Activated naive CD8-positive, alpha-beta T cell treated with anti-CD3 and anti-CD28 coated beads, Interleukin-2, amount 10 ng/mL, durations not matched to agents 7 days and 5 days (primary cell): ENCODE results near the gene SMC1B. TPM values are rescaled to one million over a fixed set of nuclear protein-coding genes. Genes with fewer than 3 reads are reported as not detected.

Source experiments
- ATAC-seq: fragments of 150-1000 bp; cut with Tn5 transposase; one replicate; pipeline ENCODE4 v1.10.0; 2021; ENCODE audit warnings: low read depth, moderate library complexity
- POLR2A ChIA-PET: fragments of 350-600 bp; sonication (Branson Sonifier 250); formaldehyde crosslinking; loops from one replicate; lab custom pipeline; 2021; ENCODE audit warnings: antibody characterized with exemption; lab: Charles Lee
- DNase-seq: peaks from one replicate; pipeline ENCODE4 v3.0.0; 2021
- H3K27ac Mint-ChIP-seq: one replicate; pipeline ENCODE4 v1.8.0; 2022; ENCODE audit warnings: mild to moderate bottlenecking, mixed read lengths
- H3K27me3 Mint-ChIP-seq: one replicate; pipeline ENCODE4 v1.8.0; 2022; ENCODE audit warnings: mild to moderate bottlenecking, moderate library complexity, mixed read lengths
- H3K36me3 Mint-ChIP-seq: one replicate; pipeline ENCODE4 v1.8.0; 2021; ENCODE audit warnings: mild to moderate bottlenecking, mixed read lengths
- H3K4me1 Mint-ChIP-seq: one replicate; pipeline ENCODE4 v1.8.0; 2021; ENCODE audit warnings: mixed read lengths
- H3K4me3 Mint-ChIP-seq: one replicate; pipeline ENCODE4 v1.8.0; 2022; ENCODE audit warnings: mild to moderate bottlenecking, moderate library complexity, mixed read lengths
- H3K9me3 Mint-ChIP-seq: one replicate; pipeline ENCODE4 v1.8.0; 2021; ENCODE audit warnings: mixed read lengths
- total RNA-seq, 2 experiments: library from RNA; stranded (reverse); gene quantifications; one replicate each; pipeline ENCODE4 v1.2.3, GENCODE V29; 2021

Gene SMC1B
- total RNA-seq, 2 experiments from 2014 or later, result 2.4 to 2.5 TPM

DNA sequence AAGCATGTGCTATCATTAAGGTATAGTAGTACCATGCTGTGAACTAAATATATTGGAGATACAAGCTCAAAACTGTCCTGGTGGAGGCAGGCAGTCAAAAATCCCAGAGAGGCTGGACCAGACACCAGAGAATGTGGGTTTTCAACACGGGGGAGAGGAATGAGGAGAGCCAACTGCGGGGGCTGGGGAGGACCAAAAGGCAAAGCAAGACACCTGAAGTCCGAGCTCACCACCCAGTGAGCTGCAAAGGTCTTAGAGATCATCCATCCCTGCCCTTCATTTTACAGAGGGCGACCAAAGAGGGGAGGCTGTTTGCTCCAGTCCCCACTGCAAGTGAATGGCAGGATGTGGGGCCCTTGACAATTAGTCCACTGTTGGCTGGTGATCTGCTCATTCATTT lies 10.1 kb upstream of the SMC1B start:
- POLR2A ChIA-PET, result interaction anchor here (0.6 kb wide), 1 partner anchor 10 kb away, joined by 3 read pairs; the partner anchor contains the start of genes RIBC2 and SMC1B
- no peaks in the 10 kb centered on the region for H3K27me3 Mint-ChIP-seq
- H3K27ac Mint-ChIP-seq, result no peak overlapping the region
- no peaks in the 10 kb centered on the region for H3K9me3 Mint-ChIP-seq
- H3K4me3 Mint-ChIP-seq, result no peak overlapping the region
- DNase-seq (no peak), ATAC-seq (no peak)
- peaks cover 38% of the 10 kb centered on the region for H3K36me3 Mint-ChIP-seq
- H3K4me1 Mint-ChIP-seq, result peaks cover 3% of the 10 kb centered on the region

DNA sequence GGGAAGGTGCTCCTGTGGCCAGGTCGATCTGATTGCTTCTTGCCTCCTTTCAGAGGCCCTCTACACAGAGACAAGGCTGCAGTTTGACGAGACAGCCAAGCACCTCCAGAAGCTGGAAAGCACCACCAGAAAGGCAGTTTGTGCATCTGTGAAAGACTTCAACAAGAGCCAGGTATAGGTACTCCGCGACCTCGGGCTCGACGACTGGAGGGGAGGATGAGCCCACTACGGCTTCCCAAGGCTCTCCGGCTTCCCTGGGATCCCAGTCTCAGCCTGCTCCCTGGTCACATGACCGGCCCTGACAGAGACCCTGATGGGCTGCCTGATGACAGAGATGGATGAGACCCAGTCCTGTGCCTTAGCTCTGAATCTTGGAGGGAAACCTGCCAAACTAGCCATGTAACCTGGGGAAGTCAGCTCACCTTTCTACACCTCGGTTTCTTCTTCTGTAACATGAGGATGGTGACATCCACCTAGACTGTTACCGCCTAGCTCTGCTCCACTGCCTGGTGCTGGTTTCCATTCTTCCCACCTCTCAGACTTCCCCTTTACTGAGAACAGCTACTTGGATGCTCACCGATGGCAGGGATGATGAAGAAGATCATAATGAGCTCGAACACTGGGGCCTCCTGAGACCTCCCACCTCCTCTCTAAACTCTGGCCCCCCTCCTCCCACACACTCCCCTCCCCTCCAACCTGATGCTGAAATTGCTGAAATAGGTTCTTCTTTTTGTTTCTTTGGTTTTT lies 9.0 kb upstream of the SMC1B start:
- Mint-ChIP-seq H3K27ac (no peak overlapping the region), H3K36me3 (peaks cover 42% of the 10 kb centered on the region), H3K4me3 (no peak overlapping the region), H3K4me1 (peaks cover 3% of the 10 kb centered on the region), H3K27me3 (no peaks in the 10 kb centered on the region), H3K9me3 (no peaks in the 10 kb centered on the region)
- DNase-seq (no peak), ATAC-seq (no peak)
- POLR2A ChIA-PET, result interaction anchor here (0.8 kb wide), 1 partner anchor 103 kb away, joined by 3 read pairs; no protein-coding TSS in a partner anchor

DNA sequence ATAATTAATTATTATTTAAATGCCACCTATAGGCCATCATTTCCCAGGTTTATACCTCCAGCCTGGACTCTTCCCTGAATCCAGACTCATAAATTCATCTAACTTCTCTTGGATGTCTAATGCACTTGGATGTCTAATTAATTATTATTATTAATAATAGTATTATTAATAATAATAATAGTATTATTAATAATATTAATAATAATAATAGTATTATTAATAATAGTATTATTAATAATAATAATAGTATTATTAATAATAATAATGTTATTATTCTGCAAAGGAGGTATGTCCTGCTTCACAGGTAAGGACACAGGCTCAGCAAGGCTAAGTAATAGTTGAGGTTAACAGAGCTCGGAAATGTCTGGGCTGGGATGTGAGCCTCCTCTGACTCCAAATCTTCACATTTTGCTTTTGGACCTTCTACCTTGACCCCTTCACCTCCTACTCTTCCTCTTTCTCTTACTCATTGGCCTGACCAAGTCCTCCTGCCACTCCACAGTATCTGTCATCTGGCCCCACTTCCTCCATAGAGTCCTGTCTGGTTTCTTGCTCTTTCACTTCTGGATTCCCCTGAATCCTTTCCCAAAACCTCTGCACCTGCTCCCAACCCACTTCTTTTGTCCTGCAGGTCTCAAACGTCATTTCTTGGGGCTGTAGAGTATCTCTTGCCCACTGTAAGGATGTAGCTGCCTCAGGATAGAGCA lies 8.1 kb upstream of the SMC1B start:
- no peak overlapping the region for H3K27ac Mint-ChIP-seq
- H3K4me3 Mint-ChIP-seq, result no peak overlapping the region
- H3K27me3 Mint-ChIP-seq, result no peaks in the 10 kb centered on the region
- ATAC-seq (no peak), DNase-seq (no peak)
- POLR2A ChIA-PET, result no interaction called here
- no peaks in the 10 kb centered on the region for H3K9me3 Mint-ChIP-seq
- peaks cover 36% of the 10 kb centered on the region for H3K36me3 Mint-ChIP-seq
- peaks cover 3% of the 10 kb centered on the region for H3K4me1 Mint-ChIP-seq

DNA sequence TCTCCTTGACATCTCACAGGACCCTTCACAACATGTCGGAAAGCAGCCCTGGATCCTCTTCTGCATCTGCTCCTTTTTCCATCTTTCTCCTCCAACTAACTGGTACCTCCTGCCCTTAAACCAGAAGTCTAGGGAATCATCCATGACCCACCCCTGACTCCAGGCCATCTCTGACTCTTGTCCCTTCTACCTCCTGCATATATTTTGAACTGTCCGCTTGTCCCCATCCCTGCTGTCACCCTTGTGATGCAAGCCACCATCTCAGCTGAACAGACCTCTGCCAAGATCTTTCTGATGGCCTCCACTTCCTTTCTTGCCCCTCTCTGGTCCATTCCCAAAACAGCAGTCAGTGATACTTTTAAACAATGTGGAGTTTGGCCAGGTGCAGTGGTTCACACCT lies 7.1 kb upstream of the SMC1B start:
- DNase-seq (no peak), ATAC-seq (no peak)
- no peak overlapping the region for H3K4me3 Mint-ChIP-seq
- H3K27ac Mint-ChIP-seq, result no peak overlapping the region
- H3K36me3 Mint-ChIP-seq, result peaks cover 32% of the 10 kb centered on the region
- POLR2A ChIA-PET, result interaction anchor here (0.8 kb wide), 1 partner anchor 12 kb away, joined by 3 read pairs; no protein-coding TSS in a partner anchor
- H3K4me1 Mint-ChIP-seq, result peaks cover 7% of the 10 kb centered on the region
- no peaks in the 10 kb centered on the region for H3K27me3 Mint-ChIP-seq
- H3K9me3 Mint-ChIP-seq, result no peaks in the 10 kb centered on the region

DNA sequence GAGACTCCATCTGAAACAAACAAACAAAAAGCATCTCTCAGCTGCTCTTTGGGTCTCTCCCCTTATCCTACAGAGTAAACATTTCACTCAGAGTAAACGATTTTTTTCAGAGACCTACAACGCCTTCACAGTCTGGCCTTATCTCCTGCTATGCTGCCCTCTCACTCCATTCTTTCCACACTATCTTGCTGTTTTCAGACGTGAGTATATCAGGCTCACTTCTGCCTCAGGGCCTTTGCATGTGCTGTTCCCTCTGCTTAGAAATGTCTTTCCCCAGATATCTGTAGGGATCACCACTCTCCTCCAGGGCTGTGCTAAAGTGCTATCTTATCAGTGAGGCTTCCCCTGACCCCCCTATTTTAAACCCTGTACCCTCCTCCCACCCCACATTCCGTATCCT lies 6.6 kb upstream of the SMC1B start:
- Mint-ChIP-seq H3K4me3 (no peak overlapping the region), H3K27ac (no peak overlapping the region), H3K9me3 (no peaks in the 10 kb centered on the region), H3K36me3 (peaks cover 33% of the 10 kb centered on the region), H3K4me1 (peaks cover 7% of the 10 kb centered on the region), H3K27me3 (no peaks in the 10 kb centered on the region)
- POLR2A ChIA-PET, result interaction anchor here (0.8 kb wide), 1 partner anchor 13 kb away, joined by 3 read pairs; no protein-coding TSS in a partner anchor
- ATAC-seq, result no peak
- no peak for DNase-seq

DNA sequence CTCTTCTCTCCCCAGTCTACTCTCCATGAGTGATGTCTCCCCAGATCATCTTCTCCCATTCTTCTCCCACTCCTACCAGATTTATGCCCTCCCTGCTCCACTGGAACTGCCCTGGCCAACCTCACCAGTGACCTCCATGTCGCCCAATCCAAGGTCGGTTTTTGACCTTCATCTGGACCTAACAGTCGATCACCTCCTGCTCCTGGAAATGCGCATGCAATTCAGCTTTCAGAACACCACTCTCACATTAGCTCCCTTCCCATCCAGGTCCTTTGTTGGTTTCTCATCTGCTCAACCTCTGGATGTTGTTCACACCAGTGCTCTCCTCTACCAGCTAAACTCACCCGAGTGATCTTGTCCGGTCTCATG lies 5.4 kb upstream of the SMC1B start:
- H3K9me3 Mint-ChIP-seq, result no peaks in the 10 kb centered on the region
- H3K27me3 Mint-ChIP-seq, result no peaks in the 10 kb centered on the region
- H3K4me3 Mint-ChIP-seq, result no peak overlapping the region
- no peak for ATAC-seq
- POLR2A ChIA-PET, result interaction anchor here (0.6 kb wide), 1 partner anchor 30 kb away, joined by 3 read pairs; no protein-coding TSS in a partner anchor
- H3K4me1 Mint-ChIP-seq, result peaks cover 11% of the 10 kb centered on the region
- H3K27ac Mint-ChIP-seq, result no peak overlapping the region
- H3K36me3 Mint-ChIP-seq, result peaks cover 33% of the 10 kb centered on the region
- no peak for DNase-seq

DNA sequence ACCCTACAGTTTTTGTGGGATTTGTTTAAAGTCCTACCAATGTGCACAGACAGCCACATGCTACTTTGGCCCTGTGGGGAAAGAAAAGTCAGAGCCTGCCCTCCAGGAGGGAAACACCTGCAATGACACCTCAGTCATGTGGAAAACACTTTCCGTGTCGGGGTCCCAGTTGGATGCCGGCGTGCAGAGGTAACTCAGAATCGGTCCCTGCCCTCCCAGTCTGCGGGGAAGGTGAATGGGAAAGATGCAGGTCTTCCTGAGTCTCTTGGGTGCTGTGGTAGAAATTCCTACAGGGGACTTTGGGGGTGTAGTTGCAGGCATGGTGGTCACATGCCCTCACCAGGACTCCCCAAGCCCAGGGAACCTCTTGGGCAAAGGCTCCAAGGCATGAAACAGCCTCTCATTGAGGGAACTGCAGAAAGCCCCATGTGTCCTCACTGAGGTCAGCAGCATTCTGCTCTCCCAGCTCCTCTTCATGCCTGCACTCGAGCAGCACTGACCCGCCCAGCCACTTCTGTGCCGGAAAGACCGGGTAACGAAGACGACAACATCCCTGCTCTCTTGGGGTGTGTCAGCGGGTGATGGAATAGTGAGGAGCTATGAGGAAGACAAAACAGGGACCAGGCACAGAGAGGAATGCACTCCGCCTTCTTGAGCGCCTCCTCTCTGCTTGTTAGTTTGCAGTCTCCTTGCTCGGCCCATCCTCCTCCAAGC lies 4.8 kb upstream of the SMC1B start:
- POLR2A ChIA-PET, result interaction anchor here (0.5 kb wide), 1 partner anchor 1402 kb away, joined by 7 read pairs; no protein-coding TSS in a partner anchor
- Mint-ChIP-seq H3K27me3 (no peaks in the 10 kb centered on the region), H3K9me3 (no peaks in the 10 kb centered on the region), H3K4me1 (peaks cover 11% of the 10 kb centered on the region), H3K27ac (no peak overlapping the region), H3K4me3 (no peak overlapping the region), H3K36me3 (peaks cover 33% of the 10 kb centered on the region)
- ATAC-seq (no peak), DNase-seq (no peak)

DNA sequence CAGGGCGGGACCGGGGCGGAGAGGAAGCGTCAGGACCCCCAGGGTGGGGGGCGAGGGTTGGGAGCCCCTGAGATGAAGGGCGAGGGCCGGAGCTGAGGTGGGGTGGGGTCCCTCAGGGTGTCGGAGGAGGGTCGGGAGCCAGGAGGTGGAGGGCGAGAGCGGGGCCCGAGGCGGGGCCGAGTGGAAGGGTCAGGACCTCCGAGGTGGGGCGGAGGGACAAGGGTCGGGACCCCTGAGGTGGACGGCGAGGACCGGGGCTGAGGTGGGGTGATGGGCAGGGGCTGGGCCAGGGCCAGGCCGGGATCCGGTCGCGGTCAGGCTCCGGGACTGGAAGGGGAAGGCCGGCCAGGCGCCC lies 409 bp downstream of the SMC1B start:
- no peaks in the 10 kb centered on the region for H3K27me3 Mint-ChIP-seq
- ATAC-seq (no peak), DNase-seq (no peak)
- H3K9me3 Mint-ChIP-seq, result peaks cover 1% of the 10 kb centered on the region
- POLR2A ChIA-PET, result interaction anchor here (0.6 to 2.5 kb wide), 11 partner anchors 11 to 249 kb away, joined by 3 to 28 read pairs (median 5); partner anchors contain the start of genes FAM118A and NUP50
- peaks cover 12% of the 10 kb centered on the region for H3K4me1 Mint-ChIP-seq
- H3K27ac Mint-ChIP-seq, result peak overlapping the region; percentile 89
- H3K36me3 Mint-ChIP-seq, result peaks cover 14% of the 10 kb centered on the region
- H3K4me3 Mint-ChIP-seq, result peak overlapping the region; percentile 77

DNA sequence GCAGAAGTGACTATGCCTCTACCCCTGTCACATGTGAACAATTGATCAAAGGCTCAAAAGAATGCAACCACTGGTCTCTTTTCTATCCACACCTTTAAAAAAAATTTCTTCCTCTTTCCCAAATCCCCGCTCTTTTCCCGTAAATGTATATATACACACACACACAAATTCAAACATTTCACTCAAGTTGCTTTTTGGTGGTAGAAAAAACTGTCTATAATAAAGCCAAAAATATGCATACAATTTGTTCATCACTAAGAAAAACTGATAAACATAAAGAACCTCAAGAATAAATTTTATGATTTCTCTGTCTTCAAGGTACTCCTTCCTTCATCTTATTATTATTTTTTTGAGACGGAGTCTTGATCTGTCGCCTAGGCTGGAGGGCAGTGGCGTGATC lies 5.6 kb downstream of the SMC1B start:
- DNase-seq, result no peak
- POLR2A ChIA-PET, result no interaction called here
- no peak for ATAC-seq
- H3K27me3 Mint-ChIP-seq, result peaks cover 3% of the 10 kb centered on the region
- peaks cover 6% of the 10 kb centered on the region for H3K36me3 Mint-ChIP-seq
- H3K4me3 Mint-ChIP-seq, result no peak overlapping the region
- peaks cover 3% of the 10 kb centered on the region for H3K9me3 Mint-ChIP-seq
- peaks cover 4% of the 10 kb centered on the region for H3K4me1 Mint-ChIP-seq
- no peak overlapping the region for H3K27ac Mint-ChIP-seq

DNA sequence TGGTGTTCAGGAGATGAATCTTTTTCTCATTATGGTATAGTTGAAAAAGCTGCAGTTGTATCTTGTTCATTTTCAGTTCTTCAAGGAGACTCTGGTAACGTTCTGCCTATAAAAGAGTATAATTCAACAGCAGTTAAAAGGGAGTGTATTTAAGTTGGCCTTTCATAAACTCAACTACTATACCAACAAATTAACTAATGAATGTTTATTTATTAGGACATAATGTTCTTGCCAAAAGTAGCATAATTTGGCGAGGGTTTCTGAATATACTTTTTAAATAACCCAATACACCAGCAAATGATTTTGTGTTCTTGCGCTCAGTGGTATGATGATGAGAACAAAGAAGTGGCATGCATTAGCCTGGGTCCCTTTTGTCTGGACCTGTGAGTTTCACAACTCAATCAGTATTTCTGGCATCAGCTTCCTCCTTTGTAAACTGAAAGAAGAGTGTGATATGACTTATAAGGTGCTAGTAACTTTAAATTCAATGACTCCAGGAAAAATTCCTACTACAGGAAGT lies 10.9 kb downstream of the SMC1B start:
- Mint-ChIP-seq H3K4me1 (no peaks in the 10 kb centered on the region), H3K36me3 (peaks cover 12% of the 10 kb centered on the region), H3K4me3 (no peak overlapping the region), H3K27ac (no peak overlapping the region), H3K9me3 (no peaks in the 10 kb centered on the region), H3K27me3 (peaks cover 7% of the 10 kb centered on the region)
- DNase-seq (no peak), ATAC-seq (no peak)
- POLR2A ChIA-PET, result no interaction called here

DNA sequence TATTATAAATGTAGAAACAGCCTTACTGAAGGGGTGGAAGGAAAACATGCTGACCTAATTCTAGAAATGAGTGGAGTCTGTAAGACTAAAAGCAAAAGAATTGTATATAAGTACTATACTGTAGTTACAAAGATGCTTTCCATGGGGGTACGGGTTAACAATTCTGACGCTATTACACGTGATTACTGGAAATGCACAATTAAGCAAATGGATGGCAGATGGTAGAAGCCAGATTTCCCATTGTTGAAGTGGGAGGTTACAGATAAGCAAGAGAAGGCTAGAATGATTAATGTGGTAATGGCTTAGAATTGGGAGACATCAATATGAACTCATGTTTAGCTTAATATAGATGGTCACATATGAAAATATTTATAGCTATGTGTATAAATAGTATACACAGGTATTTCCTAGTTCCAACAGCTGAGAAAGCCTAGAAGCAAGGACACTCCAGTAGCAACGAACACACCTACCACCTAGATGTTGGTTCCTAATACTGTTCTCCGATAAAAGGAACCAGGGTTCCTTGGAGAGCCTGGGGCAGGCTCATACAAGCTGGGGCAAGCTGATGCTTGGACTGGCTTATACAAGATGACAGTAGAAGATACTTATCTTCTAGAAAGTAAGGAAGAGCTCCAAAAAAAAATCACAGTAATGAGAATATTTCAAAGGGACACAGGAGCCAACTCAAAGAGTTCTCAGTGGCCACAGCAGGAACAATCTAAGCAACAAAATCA lies 13.5 kb downstream of the SMC1B start:
- ATAC-seq (no peak), DNase-seq (no peak)
- H3K9me3 Mint-ChIP-seq, result no peaks in the 10 kb centered on the region
- peaks cover 10% of the 10 kb centered on the region for H3K36me3 Mint-ChIP-seq
- H3K4me1 Mint-ChIP-seq, result no peaks in the 10 kb centered on the region
- POLR2A ChIA-PET, result no interaction called here
- H3K27ac Mint-ChIP-seq, result no peak overlapping the region
- no peak overlapping the region for H3K4me3 Mint-ChIP-seq
- peaks cover 8% of the 10 kb centered on the region for H3K27me3 Mint-ChIP-seq

DNA sequence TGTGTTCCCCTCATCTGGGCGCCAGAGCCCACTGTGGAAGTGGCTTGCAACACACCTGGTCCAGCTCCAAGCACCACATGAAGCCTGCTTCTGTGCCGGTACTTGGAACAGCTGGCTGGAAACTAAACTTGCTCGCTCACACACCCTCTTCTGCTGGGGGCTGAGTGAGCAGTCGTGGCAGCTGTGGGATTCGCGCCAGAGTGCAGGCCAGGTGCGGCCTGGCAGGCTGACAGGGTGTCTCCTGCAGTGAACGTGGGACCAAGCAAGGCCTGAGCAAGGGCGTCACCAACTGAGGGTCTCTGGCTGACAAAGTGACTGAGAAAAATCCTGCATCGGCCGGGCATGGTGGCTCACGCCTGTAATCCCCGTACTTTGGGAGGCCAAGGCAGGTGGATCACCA lies 15.2 kb downstream of the SMC1B start:
- DNase-seq (no peak), ATAC-seq (no peak)
- Mint-ChIP-seq H3K36me3 (peaks cover 10% of the 10 kb centered on the region), H3K9me3 (no peaks in the 10 kb centered on the region), H3K27me3 (peaks cover 10% of the 10 kb centered on the region), H3K4me1 (no peaks in the 10 kb centered on the region), H3K27ac (no peak overlapping the region), H3K4me3 (no peak overlapping the region)
- POLR2A ChIA-PET, result interaction anchor here (0.6 kb wide), 1 partner anchor 80 kb away, joined by 3 read pairs; no protein-coding TSS in a partner anchor
